ENCODE measurements around the gene HIVEP3. TPM values are rescaled to one million over a fixed set of nuclear protein-coding genes. Genes with fewer than 3 reads are reported as not detected.

Gene HIVEP3
- total and polyA plus RNA-seq, 2 of the 13 experiments (the other 11 are each of a cell fraction or from before 2014, with no cell fraction given): 0.05 TPM; not detected in 1

DNA sequence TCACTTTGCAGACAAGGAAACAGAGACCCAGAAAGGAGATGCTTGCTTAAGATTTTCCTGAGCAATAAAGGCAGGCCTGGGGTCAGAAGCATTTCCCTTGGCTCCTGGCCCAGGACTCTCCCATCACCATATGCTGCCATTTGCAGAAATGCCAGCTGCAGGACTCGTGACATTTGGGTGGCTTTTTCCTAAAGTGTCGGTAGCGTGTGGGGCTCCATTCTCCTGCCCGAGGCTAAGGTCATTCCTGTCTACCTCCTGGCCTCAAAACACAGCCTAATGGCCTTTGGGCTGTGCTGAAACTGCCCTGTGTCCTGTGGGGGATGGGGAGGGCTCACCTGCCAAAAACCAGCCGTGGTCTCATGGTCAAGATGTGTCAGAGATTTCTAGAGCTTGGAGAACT lies 218.1 kb downstream of the HIVEP3 start (continued):
- no peak for TF ChIP-seq SRSF9 (IDR thresholded peaks at IDR 0.05; ENCODE audit: borderline replicate concordance, insufficient read depth, low read depth, low read length, poor library complexity, severe bottlenecking)
- TF ChIP-seq AGO1 (IDR thresholded peaks at IDR 0.05; ENCODE audit: low read depth, low read length, poor library complexity, severe bottlenecking): no peak
- no peak for TF ChIP-seq RFX3 (CRISPR knock-in tag; IDR thresholded peaks at IDR 0.05)
- no peak for TF ChIP-seq ZNF180 (CRISPR knock-in tag; IDR thresholded peaks at IDR 0.05; ENCODE audit: borderline replicate concordance, low read depth)
- no peak for TF ChIP-seq ZNF792 (CRISPR knock-in tag; IDR thresholded peaks at IDR 0.05)
- TF ChIP-seq ZNF225 (CRISPR knock-in tag; IDR thresholded peaks at IDR 0.05): no peak
- TF ChIP-seq ZNF138 (CRISPR knock-in tag; IDR thresholded peaks at IDR 0.05; ENCODE audit: low read depth): no peak
- TF ChIP-seq ZNF747 (CRISPR knock-in tag; IDR thresholded peaks at IDR 0.05; ENCODE audit: borderline replicate concordance): no peak

DNA sequence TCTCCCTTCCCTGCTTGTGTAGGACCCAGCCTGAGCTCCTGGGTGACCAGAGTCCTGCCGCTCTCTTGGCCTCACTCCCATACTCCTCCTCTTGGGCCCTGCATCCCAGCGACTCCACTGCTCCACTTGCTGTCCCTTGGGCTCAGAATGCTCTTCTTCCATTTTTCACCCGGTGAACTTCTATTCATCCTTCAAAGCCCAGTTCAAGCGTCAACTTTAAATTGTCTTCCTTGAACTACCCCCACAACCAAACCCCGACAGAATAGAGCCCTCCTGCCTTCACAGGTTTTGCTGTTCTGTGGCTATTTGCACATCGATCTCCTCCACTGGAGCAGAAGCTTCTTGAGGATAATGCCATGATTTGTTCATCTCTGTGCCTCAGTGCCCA lies 218.9 kb downstream of the HIVEP3 start:
- FAIRE-seq (no peak), DNase-seq (ENCODE audit: low spot score) (no peak), ATAC-seq (no peak)
- H4K20me1 ChIP-seq (ENCODE audit: insufficient read depth, low read length): no peaks in the 10 kb centered on the region
- in situ Hi-C loops (cut with HindIII; ENCODE audit: extremely low pct_ligation_motif_present, low pct_unique_long_range_greater_than_20kb) (no loop called here), intact Hi-C loops (cut with micrococcal nuclease; ENCODE audit: unreplicated experiment) (no loop called here)
- no peaks in the 10 kb centered on the region for H3K36me3 ChIP-seq (replicated peaks in 1 of 2; ENCODE audit: control insufficient read depth in 1 of 2, insufficient read depth in 2 of 2, low read length in 2 of 2)
- POLR2A ChIA-PET: no interaction called here
- H3K9ac ChIP-seq (ENCODE audit: insufficient read depth, low read depth, low read length): no peak overlapping the region
- peaks cover 0 to 11% of the 10 kb centered on the region in 2 experiments; a peak in 3 of 5 replicates for H3K27me3 ChIP-seq (ENCODE audit: control insufficient read depth in 1 of 2, insufficient read depth in 2 of 2, low read length in 2 of 2)
- no peak overlapping the region for H2AFZ ChIP-seq (ENCODE audit: low read length)
- 2% methylated on average over 6 of the region's 6 CpGs for WGBS (ENCODE audit: low lambda C conversion rate)
- no peak overlapping the region for H3K4me3 ChIP-seq (replicated peaks in 1 of 3; ENCODE audit: insufficient read depth in 1 of 3, low read depth in 2 of 3, low read length in 3 of 3)
- no peaks in the 10 kb centered on the region for H3K4me1 ChIP-seq (ENCODE audit: insufficient read depth, low read length)
- no TSS peak for BruUV-seq (replicated peaks)
- H3K27ac ChIP-seq (ENCODE audit: extremely low read length, insufficient read depth, low read length): no peak overlapping the region
- no peaks in the 10 kb centered on the region for H3K79me2 ChIP-seq (ENCODE audit: insufficient read depth, low read length)
- H3K4me2 ChIP-seq (ENCODE audit: low read depth, low read length): no peak overlapping the region
- CTCF ChIA-PET (ENCODE audit: low intra/inter-chr PET ratio, low total read pairs): no interaction called here
- no peaks in the 10 kb centered on the region for H3K9me3 ChIP-seq (ENCODE audit: low read length)
- TF ChIP-seq, protein P1, sequence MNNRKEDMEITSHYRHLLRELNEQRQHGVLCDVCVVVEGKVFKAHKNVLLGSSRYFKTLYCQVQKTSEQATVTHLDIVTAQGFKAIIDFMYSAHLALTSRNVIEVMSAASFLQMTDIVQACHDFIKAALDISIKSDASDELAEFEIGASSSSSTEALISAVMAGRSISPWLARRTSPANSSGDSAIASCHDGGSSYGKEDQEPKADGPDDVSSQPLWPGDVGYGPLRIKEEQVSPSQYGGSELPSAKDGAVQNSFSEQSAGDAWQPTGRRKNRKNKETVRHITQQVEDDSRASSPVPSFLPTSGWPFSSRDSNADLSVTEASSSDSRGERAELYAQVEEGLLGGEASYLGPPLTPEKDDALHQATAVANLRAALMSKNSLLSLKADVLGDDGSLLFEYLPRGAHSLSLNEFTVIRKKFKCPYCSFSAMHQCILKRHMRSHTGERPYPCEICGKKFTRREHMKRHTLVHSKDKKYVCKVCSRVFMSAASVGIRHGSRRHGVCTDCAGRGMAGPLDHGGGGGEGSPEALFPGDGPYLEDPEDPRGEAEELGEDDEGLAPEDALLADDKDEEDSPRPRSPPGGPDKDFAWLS (CRISPR knock-in tag; IDR thresholded peaks at IDR 0.05; ENCODE audit: borderline replicate concordance): no peak
- TF ChIP-seq TARDBP (CRISPR knock-in tag; IDR thresholded peaks at IDR 0.05): no peak
- TF ChIP-seq HNF4A (CRISPR knock-in tag; IDR thresholded peaks at IDR 0.05): no peak
- no peak for TF ChIP-seq NBN (conservative IDR thresholded peaks at IDR 0.05)
- TF ChIP-seq, protein P2, sequence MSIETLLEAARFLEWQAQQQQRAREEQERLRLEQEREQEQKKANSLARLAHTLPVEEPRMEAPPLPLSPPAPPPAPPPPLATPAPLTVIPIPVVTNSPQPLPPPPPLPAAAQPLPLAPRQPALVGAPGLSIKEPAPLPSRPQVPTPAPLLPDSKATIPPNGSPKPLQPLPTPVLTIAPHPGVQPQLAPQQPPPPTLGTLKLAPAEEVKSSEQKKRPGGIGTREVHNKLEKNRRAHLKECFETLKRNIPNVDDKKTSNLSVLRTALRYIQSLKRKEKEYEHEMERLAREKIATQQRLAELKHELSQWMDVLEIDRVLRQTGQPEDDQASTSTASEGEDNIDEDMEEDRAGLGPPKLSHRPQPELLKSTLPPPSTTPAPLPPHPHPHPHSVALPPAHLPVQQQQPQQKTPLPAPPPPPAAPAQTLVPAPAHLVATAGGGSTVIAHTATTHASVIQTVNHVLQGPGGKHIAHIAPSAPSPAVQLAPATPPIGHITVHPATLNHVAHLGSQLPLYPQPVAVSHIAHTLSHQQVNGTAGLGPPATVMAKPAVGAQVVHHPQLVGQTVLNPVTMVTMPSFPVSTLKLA (IDR thresholded peaks at IDR 0.05): no peak

Measured in HepG2 (cell line).